CD1c-positive myeloid dendritic cell (primary cell): ENCODE results near the gene CPLX1.
"Not testable (repeated sequence)": the region's sequence is repeated elsewhere in the genome, so short reads cannot be mapped to it uniquely, and the experiment has no call there.

Experiments used
- DNase-seq: peaks from one replicate; pipeline ENCODE4 v3.0.0-alpha.2; 2016; ENCODE audit errors: extremely low spot score

Gene CPLX1

GRCh38 chr4:820230-821172, 5.4 kb downstream of the CPLX1 start:
- no peak for DNase-seq

GRCh38 chr4:819401-820229, 6.3 kb downstream of the CPLX1 start:
- DNase-seq = no peak

GRCh38 chr4:818106-818921, 7.6 kb downstream of the CPLX1 start:
- DNase-seq = no peak

- no peak for DNase-seq
Measured at GRCh38 chr4:815464-816146, 10.3 kb downstream of the CPLX1 start.

- no peak for DNase-seq
Measured at GRCh38 chr4:814312-814850, 11.5 kb downstream of the CPLX1 start.

- DNase-seq = no peak
Measured at GRCh38 chr4:813900-814299, 12.0 kb downstream of the CPLX1 start.

- DNase-seq = no peak
Measured at GRCh38 chr4:808860-809570, 16.9 kb downstream of the CPLX1 start.

GRCh38 chr4:807792-808191, 18.1 kb downstream of the CPLX1 start:
- no peak for DNase-seq

- not testable (repeated sequence) for DNase-seq
Measured at GRCh38 chr4:806979-807378, 18.9 kb downstream of the CPLX1 start.

- no peak for DNase-seq
Measured at GRCh38 chr4:804804-805203, 21.1 kb downstream of the CPLX1 start.

GRCh38 chr4:803884-804283, 22.0 kb downstream of the CPLX1 start:
- DNase-seq = no peak

- no peak for DNase-seq
Measured at GRCh38 chr4:801436-802124, 24.3 kb downstream of the CPLX1 start.

GRCh38 chr4:797066-797465, 28.9 kb downstream of the CPLX1 start:
- no peak for DNase-seq

GRCh38 chr4:796206-796605, 29.7 kb downstream of the CPLX1 start:
- no peak for DNase-seq

- DNase-seq = no peak
Measured at GRCh38 chr4:795726-796119, 30.2 kb downstream of the CPLX1 start.

- no peak for DNase-seq
Measured at GRCh38 chr4:794900-795725, 30.8 kb downstream of the CPLX1 start.

- no peak for DNase-seq
Measured at GRCh38 chr4:793941-794621, 31.8 kb downstream of the CPLX1 start.
